Glomerular visceral epithelial cell (primary cell): Measurements from ENCODE around the gene ARHGAP23.
"Not testable (repeated sequence)": the region's sequence is repeated elsewhere in the genome, so short reads cannot be mapped to it uniquely, and the experiment has no call there.

Experiments
- DNase-seq: peaks from one replicate; pipeline ENCODE4 v3.0.0-alpha.2; 2016; ENCODE audit errors: extremely low spot score

Gene ARHGAP23

DNA sequence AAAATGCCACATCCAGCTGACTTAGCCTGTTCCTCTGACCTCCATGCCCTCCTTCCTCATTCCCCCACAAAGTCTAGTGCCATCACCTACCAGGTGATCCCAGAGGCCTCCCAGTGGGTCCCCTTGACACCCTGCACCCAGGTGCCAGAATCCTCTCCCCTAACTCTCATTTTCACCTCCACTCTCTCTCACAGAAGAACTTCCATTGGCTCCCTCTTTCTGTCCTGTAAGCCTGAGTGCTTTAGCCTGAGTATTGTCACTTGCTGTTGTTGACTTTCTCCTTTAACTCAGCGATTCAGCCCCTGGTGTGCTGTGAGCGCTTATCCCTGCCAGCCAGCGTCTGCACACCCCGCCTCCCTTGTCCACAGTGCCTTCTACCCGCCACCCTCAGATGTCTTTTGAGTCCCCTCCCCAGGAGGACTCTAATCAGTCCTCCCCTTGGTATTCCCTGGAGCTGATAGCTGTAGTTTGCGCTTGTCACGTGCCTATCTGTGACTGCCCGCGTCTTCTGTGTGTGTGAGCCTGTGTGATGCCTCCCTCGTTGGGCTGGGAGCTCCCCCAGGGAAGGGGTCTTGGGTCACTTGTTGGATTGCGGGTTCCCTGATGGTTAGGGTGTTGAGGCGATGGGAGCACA lies 31.9 kb downstream of the ARHGAP23 start:
- no peak for DNase-seq

DNA sequence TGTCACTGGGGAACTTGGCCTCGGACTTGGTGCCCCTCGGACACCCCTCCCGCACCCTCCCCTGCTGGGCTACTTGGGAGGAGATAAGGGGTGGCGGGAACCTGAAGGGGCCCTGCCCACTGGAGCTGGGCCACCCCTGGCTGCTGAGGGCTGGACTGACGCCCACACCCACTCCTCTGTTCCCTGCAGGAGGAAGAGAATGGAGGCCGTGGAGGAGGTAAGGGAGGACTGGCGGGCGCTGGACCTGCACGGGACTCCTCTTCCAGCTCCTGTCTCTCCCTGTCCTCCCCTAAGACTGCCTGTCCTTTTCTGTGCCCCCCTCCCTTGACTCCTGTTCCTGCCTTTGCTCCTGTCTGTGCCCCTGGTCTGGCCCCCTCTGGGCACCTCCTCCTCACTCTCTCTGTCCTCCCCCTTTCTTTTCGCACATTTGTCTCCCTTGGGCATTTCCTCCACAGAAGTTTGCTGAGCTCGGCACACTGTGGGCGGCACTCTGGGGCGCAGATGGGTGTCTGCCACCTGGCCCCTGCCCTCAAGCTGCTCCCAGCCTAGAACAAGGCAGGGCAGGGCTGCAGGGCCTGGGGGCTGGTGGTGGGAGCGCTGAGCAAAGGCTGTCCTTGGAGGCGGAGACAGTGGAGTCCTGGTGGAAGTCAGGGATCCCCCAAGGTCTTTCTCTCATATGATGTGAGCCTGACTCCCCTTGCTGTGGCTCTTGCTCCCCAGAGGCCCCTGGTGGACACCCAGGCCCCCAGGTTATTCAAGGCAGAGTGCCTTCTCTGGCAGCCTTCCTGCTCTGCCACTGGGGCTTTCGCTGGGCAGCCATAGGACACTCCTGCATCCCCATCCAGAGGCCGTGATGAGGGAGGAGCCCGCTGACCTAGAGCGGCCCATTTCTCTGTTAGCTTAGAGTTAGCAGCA lies 32.7 kb downstream of the ARHGAP23 start:
- DNase-seq = no peak

DNA sequence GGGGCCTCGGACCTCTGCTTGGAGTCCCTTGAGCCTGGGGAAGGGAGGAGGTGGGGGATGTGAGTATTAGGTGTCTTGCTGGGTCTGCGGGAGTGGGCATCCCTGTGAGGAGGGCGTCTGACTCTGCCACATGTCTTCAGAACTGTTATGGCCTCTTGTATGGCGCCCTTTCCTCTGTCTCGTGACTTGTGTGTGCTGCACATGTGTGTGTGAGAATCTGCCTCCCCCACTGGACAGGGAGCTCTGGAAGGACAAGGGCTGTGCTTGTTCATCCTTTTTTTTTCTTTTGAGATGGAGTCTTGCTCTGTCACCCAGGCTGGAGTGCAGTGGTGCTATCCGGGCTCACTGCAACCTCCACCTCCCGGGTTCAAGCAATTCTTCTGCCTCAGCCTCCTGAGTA lies 33.4 kb downstream of the ARHGAP23 start:
- no peak for DNase-seq

DNA sequence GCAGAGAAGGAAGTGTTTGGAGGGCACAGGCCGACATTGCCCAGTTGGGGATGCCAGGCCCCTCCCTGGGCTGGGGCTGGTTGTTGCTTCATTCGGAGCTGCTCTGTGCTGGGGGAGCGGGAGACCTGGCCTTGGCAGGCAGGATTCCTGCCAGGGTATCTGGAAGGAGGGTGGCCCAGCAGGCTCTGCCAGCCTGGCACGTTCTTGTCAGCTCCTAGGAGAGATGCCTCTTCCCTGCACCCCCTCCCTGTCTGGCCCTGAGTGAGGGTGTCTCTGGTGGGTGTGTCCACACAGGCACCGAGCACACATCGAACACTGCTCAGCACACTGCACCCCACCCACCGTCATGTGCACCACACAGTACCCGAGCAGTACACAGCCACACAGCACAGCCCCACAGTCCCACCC lies 35.2 kb downstream of the ARHGAP23 start:
- DNase-seq = no peak

DNA sequence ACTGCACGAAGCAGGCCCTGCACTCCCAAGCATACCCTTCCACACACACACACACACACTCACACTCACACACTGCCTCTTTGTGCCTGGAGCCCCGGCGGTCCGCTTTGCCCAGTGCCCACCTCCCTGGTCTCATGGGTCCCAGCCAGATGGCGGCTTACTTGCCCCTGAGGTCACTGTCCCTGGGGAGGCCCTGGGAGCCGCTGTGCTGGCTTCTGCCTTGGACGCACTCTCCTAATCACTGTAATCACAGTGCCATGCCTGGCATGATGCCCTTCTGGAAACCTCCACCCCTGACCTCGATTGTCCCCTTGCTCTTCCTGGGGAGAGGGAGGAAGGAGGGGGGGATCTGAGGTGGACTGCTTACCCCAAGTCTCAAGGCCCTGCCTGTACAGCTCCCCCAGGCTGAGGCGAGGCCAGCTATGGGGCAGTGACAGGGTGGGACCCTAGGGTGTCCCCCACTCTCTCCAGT lies 36.0 kb downstream of the ARHGAP23 start:
- DNase-seq = no peak

DNA sequence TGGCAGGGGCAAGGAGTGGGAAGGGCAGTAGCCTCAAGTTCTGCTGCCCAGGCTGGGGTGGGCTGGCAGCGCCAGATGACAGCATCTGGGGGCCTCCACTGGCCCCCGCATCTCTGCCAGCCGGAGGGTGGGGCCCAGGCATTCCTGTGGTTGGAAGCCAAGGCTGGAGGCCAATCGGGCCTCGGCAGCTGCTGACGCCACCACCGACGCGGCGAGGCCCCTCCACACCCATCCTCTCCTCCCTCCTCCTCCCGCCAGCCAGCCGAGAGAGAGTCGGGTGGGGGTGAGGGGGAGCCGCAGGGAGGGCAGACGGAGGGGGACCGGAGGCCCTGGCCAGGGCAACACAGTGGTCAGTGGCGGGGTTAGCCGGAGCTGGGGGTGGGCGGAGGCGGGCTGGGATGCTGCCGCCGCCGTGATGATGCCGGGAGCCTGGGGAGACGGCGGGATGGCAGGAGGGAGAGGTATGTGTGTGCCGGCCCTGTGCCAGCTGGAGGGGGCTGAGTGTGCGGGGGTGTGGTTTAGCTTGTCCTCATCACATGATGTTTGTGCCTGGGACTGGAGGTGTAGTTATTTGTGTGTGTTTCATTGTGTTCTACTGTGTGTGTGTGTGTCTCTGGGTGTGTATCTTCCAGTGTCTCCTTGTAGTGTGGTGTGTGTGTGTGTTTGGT lies 36.6 kb downstream of the ARHGAP23 start:
- DNase-seq = peak; percentile 91

DNA sequence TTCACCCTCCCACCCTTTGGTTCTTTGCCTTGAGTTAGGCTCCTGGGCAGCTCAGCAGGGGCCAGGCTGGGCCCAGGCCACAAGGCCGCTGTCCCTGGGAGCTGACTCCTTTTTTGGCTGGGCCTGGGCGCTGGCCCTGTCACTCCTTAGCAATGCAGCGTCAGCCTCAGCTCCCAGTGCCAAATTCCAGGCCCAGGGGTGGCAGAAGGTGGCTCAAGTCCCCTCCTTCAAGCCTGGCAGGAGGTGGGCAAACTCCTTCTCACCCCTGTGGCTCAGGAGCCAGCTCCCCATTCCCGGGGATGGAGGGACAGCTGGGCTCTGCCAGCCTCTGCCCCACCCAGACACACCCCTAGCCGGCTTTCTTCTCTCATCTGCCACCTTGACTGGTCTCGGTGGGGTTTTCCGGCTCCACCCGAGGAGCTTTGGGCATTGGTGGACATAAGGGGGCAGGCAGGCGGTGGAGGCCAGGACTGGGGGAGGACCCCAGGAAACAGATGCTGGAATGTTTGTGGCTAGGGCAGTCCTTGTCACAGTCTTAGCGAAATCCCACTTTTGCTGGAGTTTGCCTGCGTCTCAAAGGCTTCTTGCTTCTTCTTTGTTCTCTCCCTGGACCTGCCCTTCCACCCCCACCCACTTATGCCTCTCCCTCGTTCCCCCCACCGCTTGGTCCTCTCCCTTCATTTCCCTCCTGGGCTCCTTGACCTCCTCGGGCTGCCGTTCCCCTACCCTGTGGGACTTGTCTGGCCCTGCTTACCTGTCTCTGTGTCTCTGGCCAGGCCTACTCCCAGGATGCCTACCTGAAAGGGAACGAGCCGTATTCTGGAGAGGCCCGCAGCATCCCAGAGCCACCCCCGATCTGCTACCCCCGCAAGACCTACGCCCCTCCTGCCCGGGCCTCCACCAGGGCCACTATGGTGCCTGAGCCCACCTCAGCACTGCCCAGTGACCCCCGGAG lies 37.4 kb downstream of the ARHGAP23 start:
- DNase-seq = peak; percentile 65

DNA sequence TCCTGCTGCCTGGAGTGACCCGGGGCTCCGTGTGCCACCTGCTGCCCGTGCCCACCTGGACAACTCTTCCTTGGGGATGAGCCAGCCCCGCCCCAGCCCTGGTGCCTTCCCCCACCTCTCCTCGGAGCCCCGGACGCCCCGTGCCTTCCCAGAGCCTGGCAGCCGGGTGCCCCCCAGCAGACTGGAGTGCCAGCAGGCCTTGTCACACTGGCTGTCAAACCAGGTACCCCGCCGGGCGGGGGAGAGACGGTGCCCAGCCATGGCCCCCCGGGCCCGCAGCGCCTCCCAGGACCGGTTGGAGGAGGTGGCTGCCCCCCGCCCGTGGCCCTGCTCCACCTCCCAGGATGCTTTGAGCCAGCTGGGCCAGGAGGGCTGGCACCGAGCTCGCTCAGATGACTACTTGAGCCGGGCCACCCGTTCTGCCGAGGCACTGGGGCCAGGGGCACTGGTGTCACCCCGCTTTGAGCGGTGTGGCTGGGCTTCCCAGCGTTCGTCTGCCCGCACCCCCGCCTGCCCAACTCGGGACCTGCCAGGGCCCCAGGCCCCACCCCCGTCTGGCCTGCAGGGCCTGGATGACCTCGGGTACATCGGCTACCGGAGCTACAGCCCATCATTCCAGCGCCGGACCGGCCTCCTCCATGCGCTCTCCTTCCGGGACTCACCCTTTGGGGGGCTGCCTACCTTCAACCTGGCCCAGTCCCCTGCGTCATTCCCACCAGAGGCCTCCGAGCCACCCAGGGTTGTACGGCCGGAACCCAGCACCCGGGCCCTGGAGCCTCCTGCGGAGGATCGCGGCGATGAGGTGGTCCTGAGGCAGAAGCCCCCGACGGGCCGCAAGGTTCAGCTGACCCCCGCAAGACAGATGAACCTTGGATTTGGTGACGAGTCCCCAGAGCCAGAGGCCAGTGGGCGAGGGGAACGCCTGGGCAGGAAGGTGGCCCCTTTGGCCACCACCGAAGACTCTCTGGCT lies 38.4 kb downstream of the ARHGAP23 start:
- DNase-seq = no peak

DNA sequence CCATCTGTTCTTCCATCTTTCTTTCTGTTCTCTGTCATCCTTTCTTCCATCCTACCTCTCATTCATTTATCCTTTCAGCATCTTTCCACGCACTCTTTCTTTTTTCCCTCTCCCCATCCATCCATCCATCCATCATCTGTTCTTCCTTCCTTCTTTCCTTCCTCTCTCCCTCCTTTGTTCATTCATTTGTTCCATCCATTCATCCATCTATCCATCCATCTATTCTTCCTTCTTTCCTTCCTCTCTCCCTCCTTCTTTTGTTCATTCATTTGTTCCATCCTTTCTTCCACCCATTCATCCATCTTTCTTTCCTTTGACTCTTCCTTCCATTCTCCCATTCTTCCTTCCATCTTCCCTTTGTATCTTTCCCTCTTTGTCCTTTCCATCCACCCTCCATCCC lies 39.2 kb downstream of the ARHGAP23 start:
- no peak for DNase-seq

DNA sequence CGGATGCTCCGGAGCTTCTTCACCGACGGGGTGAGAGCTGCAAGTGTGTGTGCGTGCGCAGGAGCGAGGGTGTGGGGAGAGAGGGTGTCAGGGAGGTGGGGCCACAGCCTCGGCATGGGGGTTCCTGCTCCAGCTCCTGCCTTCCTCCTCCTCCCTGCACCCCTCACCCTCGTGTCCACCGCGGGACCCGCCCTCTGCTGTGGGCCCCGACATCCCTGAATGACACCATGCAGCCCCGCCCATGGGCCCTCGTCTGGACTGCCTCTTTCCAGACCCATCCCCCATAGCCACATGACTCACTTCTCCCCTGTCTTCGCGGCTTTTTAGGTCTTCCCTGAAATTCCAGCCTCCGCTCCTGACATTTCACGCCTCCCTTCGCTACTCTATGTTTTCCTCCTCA lies 41.6 kb downstream of the ARHGAP23 start:
- DNase-seq = peak; percentile 69

DNA sequence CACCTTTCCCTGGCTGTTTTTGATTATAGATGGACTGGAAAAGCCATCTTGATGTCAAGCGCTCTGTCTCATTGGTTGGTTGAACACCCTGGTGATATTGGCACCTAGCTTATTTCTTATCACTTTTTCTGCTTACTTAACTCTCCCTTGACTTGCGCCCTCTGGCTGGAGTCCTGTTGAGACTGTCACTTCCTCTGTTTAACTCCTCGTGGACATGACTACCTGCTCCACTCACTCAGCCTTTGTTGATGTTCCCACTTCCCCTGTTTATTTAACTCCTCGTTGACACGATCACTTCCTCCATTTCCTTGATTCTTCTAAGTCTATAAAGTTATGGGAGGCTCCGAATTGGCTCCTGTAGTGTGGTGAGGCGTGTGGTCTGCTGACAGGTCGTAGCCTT lies 43.0 kb downstream of the ARHGAP23 start:
- DNase-seq = not testable (repeated sequence)

DNA sequence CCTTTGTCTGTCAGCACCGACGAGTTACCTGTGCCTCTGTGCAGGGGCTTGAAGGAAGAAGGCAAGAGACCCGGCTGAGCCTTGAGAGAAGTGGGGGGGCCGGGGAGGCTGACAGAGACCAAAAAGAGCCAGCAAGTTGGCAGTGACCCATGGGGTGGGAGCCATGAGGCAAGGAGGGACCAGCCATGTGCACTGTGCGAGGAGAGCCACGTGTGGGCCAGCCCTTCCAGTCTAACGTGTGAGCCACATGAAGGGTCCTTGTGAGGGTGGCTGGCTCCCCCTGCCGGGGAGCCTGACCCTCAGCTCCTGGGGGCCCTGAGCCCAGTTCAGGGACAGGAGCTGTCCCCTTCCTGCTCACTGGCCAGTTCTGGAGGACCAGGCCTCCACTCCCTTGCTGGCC lies 46.4 kb downstream of the ARHGAP23 start:
- DNase-seq = not testable (repeated sequence)

DNA sequence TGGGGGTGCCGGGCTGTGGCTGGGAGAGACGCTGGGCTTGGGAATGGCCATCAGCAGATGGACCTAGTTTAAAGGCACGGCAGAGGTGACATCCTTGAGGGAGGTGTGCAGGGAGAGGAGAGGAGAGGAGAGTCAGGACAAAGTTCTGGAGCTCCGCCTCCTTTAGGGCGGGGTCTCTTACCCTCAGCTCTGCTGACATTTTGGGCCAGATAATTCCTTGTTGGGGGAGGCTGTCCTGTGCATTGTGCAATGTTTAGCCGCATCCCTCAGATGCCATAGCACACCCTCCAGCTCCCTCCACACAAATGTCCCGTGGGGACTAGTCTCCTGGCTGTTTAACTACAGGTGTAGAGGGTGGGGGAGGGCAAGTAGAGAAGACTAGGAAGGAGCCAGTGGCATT lies 48.3 kb downstream of the ARHGAP23 start:
- no peak for DNase-seq

DNA sequence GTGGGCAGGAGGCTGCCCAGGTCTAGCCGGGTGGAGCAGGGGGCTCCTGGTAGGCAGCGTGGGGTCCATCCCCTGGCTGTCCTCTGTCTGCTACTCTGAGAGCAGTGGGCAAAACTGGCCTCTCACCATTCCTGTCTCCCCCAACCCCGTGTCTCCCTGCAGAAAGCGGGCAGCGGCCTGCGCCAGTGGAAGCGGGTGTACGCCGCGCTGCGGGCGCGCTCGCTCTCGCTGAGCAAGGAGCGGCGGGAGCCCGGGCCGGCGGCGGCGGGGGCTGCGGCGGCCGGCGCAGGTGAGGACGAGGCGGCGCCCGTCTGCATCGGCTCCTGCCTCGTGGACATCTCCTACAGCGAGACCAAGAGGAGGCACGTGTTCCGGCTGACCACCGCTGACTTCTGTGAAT lies 49.2 kb downstream of the ARHGAP23 start:
- not testable (repeated sequence) for DNase-seq

DNA sequence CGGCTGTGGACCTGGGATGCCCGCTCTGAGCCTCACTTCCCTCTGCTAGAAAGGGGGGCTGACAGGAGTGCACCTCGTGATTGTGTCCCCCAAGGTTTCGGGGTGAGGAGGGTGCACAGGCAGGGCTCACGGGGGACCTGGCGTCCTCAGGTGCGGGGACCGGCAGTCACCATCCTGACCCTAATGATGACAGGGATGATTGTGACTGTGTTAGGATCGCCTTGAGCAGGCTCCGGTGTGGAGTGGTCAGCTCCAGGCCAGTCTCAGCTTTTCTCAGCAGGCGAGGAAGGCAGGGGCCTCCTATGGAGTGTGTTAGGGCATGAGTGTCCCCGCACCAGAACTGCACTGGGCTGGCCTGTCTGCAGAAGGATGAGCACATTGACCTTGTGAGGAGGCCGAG lies 49.7 kb downstream of the ARHGAP23 start:
- not testable (repeated sequence) for DNase-seq

DNA sequence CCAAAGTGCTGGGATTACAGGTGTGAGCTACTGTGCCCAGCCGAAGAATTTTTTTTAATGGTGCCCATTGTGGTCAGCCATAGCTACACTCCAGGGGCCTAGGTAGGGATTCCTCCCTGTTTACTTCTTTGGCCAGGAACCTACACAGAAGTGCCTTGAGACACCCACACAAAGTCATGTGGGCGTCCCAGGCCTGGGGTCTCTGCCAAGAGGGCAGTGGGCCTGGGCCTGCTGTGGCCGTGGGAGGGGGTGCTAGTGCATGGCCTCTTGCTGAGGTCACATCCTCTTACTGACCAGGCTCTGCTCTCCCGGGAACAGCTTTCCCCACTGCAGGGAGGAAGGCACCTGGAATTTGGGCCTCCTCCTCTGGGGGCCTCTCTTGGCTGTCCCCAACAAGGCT lies 50.4 kb downstream of the ARHGAP23 start:
- DNase-seq = not testable (repeated sequence)

DNA sequence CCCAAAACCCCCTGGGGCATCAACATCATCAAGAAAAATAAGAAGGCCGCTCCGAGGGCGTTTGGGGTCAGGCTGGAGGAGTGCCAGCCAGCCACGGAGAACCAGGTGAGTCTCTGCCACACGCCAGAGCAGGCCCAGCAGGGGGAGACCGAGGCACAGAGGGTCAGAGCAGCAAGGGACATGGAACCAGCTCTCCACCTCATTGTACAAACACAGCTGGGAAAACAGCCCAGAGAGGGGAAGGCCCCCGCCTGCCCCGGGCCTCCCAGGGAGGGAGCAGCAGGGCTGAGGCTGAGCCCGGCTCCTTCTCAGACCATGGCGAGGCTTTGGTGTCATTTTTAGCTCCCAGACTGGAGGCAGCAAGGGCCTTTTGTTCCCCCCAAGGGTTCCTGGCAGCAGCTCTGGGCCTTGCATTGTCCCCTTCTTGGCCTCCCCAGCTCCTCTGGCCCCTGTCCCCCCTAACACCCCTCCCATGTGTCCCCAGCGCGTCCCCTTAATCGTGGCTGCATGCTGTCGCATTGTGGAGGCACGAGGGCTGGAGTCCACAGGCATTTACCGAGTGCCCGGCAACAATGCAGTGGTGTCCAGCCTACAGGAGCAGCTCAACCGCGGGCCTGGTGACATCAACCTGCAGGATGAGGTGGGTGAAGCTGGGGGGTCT lies 53.9 kb downstream of the ARHGAP23 start:
- DNase-seq = not testable (repeated sequence)

DNA sequence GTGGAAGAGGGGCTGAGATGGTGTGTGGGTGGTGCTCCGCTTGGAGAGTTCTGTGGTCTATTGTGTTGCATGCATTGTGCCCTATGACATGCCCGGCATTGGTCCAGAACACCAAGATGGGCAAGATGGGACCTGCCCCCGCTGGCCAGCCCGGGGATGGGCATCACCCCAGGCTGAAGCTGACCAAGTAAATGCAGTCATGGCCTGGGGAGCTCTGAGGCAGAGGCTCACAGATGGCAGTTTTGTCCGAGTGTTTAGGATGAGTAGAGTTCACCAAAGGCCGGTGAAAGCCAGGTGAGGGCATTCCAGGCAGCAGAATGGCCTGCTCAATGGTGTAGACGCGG lies 54.4 kb downstream of the ARHGAP23 start:
- DNase-seq = not testable (repeated sequence)

DNA sequence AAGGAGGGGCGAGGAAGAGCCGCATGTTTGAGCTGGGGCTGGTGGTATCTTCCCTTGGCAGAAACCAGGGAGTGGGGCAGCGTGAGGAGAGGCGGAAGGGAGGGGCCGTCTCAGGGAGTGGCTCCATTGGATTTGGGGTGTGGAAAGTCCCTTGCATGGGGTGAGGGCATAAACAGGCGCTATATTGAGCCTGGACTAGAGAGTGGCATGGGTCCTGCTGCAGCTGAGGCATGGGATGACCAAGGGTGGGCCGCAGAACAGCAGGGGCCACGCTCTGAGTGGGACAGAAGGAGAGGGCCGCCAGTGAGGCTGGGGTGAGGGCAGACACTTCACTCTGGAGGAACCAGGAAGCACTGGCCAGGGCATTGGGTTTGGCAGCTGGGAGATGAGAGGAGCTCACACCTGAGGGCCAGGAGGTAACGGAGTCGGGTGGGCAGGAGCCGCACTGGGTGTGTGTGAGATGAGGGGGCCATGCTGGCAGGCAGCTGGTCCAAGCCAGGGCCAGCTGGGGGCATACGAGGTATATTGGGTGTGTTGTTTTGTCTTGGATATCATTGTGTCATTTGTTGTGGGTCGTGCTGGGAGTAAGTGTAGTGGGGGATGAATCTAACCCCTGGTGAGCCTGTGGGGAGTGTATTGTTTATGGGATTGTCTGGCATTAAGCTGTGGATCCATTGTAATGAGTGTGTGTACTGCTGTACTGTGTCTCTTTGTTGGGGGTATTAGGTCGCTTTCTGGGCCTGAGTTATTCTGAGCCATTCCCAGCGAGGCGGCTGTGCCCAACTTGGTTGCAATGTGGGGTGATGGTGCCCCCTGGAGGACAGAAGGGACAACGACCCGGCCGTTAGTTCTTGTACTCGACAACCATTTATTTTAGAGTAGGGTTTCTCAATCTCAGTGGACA lies 56.2 kb downstream of the ARHGAP23 start:
- peak; percentile 72 for DNase-seq
